Measurements from ENCODE around the gene SCT.

SCT gene

DNA sequence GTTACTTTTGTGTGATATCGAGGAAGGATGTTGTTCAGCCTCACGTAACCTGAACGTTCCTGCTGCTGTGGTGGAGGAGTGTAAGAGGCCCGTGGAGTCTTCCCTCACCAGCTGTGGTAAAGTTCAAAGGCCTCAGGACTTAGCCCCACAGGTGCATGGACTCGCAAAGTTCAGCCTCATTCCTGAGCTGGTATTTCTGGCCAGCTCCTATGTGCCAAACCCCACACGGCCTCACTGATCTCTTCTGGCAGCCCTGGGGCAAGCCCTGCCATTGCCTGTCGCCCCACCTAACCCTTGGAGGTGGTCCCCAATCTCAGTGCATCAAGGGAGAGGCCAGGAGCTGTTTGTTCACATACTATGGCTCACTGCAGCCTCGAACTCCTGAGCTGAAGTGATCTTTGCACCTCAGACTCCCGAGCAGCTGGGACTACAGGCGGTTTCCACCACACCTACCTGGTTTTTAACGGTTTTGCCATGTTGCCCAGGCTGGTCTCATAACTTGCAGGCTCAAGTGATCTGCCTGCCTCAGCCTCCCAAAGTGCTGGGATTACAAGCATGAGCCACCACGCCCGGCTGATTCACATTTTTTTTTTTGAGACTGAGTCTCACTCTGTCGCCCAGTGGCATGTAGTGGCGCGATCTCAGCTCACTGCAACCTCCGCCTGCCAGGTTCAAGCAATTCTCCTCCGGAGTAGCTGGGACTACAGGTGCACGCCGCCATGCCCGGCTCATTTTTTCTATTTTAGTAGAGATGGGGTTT lies 48.5 kb downstream of the SCT start:
- intact Hi-C loops (cut with DNase I; ENCODE audit: low total_unique reads): loop anchor here (5.0 to 10.0 kb wide), 2 partner anchors 34 to 226 kb away; partner anchors contain the start of genes PIDD1 and RPLP2
- H3K27ac ChIP-seq: no peak overlapping the region
- H3K4me3 ChIP-seq: peak overlapping the region in 1 of 2 donors; percentile 89
- H3K36me3 ChIP-seq: peaks cover 19 to 22% (median 21%) of the 10 kb centered on the region in 3 donors
- H3K27me3 ChIP-seq: no peaks in the 10 kb centered on the region
- no peaks in the 10 kb centered on the region for H3K9me3 ChIP-seq
- peaks cover 0 to 53% (median 44%) of the 10 kb centered on the region in 4 donors for H3K4me1 ChIP-seq
- DNase-seq: no peak
- TF ChIP-seq, protein P1, sequence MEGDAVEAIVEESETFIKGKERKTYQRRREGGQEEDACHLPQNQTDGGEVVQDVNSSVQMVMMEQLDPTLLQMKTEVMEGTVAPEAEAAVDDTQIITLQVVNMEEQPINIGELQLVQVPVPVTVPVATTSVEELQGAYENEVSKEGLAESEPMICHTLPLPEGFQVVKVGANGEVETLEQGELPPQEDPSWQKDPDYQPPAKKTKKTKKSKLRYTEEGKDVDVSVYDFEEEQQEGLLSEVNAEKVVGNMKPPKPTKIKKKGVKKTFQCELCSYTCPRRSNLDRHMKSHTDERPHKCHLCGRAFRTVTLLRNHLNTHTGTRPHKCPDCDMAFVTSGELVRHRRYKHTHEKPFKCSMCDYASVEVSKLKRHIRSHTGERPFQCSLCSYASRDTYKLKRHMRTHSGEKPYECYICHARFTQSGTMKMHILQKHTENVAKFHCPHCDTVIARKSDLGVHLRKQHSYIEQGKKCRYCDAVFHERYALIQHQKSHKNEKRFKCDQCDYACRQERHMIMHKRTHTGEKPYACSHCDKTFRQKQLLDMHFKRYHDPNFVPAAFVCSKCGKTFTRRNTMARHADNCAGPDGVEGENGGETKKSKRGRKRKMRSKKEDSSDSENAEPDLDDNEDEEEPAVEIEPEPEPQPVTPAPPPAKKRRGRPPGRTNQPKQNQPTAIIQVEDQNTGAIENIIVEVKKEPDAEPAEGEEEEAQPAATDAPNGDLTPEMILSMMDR (IDR thresholded peaks at IDR 0.05): no peak

DNA sequence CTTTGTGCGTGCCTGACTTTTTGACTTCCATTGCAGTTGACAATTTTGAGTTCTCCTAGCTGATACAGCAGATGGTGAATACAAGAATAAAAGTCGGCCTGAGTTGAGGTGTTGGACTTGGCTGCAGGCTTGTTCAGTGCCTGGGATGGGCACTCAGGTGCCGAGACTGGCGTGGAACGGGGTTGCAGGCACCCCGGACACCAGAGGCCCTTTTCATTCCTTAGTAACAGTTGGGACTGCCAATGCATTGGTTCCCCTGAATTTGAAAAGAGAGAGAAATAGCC lies 49.4 kb downstream of the SCT start:
- Histone ChIP-seq H3K9me3 (no peaks in the 10 kb centered on the region), H3K36me3 (peaks cover 10 to 13% (median 12%) of the 10 kb centered on the region in 3 donors), H3K27me3 (no peaks in the 10 kb centered on the region), H3K4me1 (peaks cover 0 to 53% (median 44%) of the 10 kb centered on the region in 4 donors), H3K4me3 (peak overlapping the region; percentile 78 to 89), H3K27ac (peak overlapping the region in 1 of 2 donors; percentile 83)
- TF ChIP-seq, protein P1 (IDR thresholded peaks at IDR 0.05): no peak
- no peak for DNase-seq
- intact Hi-C loops (cut with DNase I; ENCODE audit: low total_unique reads): loop anchor here (5.0 to 10.0 kb wide), 2 partner anchors 35 to 227 kb away; partner anchors contain the start of genes PIDD1 and RPLP2

DNA sequence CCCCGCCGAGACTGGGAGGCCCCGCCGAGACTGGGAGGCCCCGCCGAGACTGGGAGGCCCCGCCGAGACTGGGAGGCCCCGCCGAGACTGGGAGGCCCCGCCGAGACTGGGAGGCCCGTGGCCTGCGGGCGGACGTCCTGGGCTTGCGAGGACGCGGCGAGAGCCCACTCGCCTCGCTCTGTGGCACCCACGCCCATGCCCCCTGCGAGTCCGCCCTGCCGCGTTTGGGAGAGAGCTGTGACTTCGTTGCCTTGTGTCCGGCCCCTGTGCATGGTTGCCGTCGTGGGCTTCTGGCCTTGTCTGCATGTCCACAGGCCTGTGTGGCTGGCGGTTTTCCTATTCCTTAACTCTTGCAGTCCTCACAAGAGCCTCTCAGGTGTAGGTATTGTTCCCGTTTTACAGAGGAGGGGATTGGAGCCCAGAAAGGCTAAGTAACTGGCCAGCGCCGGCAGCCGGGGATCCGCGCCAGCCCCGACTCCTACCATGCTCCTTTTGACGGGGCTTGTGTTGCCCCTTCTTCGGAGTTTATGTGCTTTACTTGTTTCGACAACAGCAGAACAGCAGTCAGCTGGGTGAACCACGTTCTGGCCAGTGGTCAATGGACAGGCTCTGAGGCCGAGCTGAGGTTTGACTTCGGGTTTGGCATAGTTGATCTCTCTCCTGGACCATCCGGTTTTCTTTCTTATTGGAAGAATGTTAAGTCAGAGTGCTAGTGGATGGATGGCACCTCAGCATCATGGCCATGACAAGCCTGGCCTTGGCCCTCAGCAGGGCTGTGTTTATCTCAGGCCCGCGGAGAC lies 50.0 kb downstream of the SCT start:
- no peaks in the 10 kb centered on the region for H3K27me3 ChIP-seq
- TF ChIP-seq, protein P1 (IDR thresholded peaks at IDR 0.05): no peak
- H3K4me3 ChIP-seq: peak overlapping the region; percentile 78 to 89
- no peak for DNase-seq
- H3K27ac ChIP-seq: peak overlapping the region; percentile 83 to 87
- no peaks in the 10 kb centered on the region for H3K9me3 ChIP-seq
- peaks cover 4 to 8% (median 7%) of the 10 kb centered on the region in 3 donors for H3K36me3 ChIP-seq
- intact Hi-C loops (cut with DNase I; ENCODE audit: low total_unique reads): loop anchor here (5.0 to 10.0 kb wide), 2 partner anchors 35 to 228 kb away; partner anchors contain the start of genes PIDD1 and RPLP2
- peaks cover 0 to 53% (median 44%) of the 10 kb centered on the region in 4 donors for H3K4me1 ChIP-seq
